ENCODE measurements around the gene NRTN.

DNA sequence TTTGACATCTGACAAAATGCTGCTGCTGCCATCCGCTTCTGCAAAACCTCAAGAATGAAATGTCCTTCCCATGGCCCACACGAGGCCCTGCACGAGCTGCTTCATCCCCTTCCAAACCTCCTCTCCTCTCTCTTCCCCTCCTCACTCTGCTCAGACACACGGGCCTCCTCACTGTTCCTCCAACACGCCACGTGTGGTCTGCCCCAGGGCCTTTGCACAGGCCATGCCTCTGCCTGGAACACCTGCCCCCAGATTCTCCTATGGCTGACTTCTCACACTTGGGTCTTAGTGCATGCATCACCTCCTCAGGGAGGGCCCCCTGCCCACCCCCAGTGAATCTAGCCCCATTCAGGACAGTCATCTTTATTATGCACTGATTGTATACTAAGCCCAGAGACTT is 15.9 kb downstream of the NRTN start:
- TF ChIP-seq, protein P1, sequence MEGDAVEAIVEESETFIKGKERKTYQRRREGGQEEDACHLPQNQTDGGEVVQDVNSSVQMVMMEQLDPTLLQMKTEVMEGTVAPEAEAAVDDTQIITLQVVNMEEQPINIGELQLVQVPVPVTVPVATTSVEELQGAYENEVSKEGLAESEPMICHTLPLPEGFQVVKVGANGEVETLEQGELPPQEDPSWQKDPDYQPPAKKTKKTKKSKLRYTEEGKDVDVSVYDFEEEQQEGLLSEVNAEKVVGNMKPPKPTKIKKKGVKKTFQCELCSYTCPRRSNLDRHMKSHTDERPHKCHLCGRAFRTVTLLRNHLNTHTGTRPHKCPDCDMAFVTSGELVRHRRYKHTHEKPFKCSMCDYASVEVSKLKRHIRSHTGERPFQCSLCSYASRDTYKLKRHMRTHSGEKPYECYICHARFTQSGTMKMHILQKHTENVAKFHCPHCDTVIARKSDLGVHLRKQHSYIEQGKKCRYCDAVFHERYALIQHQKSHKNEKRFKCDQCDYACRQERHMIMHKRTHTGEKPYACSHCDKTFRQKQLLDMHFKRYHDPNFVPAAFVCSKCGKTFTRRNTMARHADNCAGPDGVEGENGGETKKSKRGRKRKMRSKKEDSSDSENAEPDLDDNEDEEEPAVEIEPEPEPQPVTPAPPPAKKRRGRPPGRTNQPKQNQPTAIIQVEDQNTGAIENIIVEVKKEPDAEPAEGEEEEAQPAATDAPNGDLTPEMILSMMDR (IDR thresholded peaks at IDR 0.05) = no peak
- no peak for TF ChIP-seq POLR2A (IDR thresholded peaks at IDR 0.05)
